OCI-LY1 (cell line): ENCODE results near the gene CCDC141.

ENCODE experiments used
- H2AFZ ChIP-seq: fragments of 200-600 bp; sonication (generic), shearing (Covaris generic); 2 replicates; pipeline ENCODE4 v1.6.0; 2014; ENCODE audit warnings: antibody characterized with exemption, mild to moderate bottlenecking, low read length
- H3F3A ChIP-seq: fragments of 200-600 bp; sonication (generic), shearing (Covaris generic); 2 replicates; pipeline ENCODE4 v1.6.0; 2014; ENCODE audit warnings: mild to moderate bottlenecking, antibody characterized with exemption, low read length, moderate library complexity; ENCODE audit not compliant: insufficient read depth
- H3K27ac ChIP-seq: fragments of 200-600 bp; sonication (generic); 2 replicates; pipeline ENCODE4 v1.5.1; 2014; ENCODE audit warnings: low read length, mixed run types, mild to moderate bottlenecking, low read depth; ENCODE audit not compliant: poor library complexity, severe bottlenecking
- H3K27me3 ChIP-seq: fragments of 200-600 bp; sonication (generic); 2 replicates; pipeline ENCODE4 v1.6.0; 2014; ENCODE audit warnings: antibody characterized with exemption, mild to moderate bottlenecking, low read length, moderate library complexity; ENCODE audit not compliant: insufficient read depth
- H3K36me3 ChIP-seq: fragments of 200-600 bp; sonication (generic); 2 replicates; pipeline ENCODE4 v1.6.1; 2014; ENCODE audit warnings: mild to moderate bottlenecking, antibody characterized with exemption, low read length, moderate library complexity, mixed read lengths; ENCODE audit not compliant: insufficient read depth
- H3K4me1 ChIP-seq: fragments of 200-600 bp; sonication (generic); 2 replicates; pipeline ENCODE4 v1.5.1; 2014; ENCODE audit warnings: mild to moderate bottlenecking, low read length, moderate library complexity; ENCODE audit not compliant: insufficient read depth, severe bottlenecking
- H3K4me2 ChIP-seq: fragments of 200-600 bp; sonication (generic), shearing (Covaris generic); 2 replicates; pipeline ENCODE4 v1.6.1; 2014; ENCODE audit warnings: low read length
- H3K4me3 ChIP-seq: fragments of 200-600 bp; sonication (generic); 2 replicates; pipeline ENCODE4 v1.5.1; 2014; ENCODE audit warnings: low read length, low read depth, mild to moderate bottlenecking, mixed read lengths; ENCODE audit not compliant: poor library complexity, severe bottlenecking
- H3K79me2 ChIP-seq: fragments of 200-600 bp; shearing (Covaris generic); 2 replicates; pipeline ENCODE4 v1.6.1; 2016; ENCODE audit warnings: mixed run types, low read length, mixed read lengths; ENCODE audit not compliant: insufficient read depth
- H3K9ac ChIP-seq: fragments of 200-600 bp; sonication (generic), shearing (Covaris generic); 2 replicates; pipeline ENCODE4 v1.6.1; 2014; ENCODE audit warnings: mild to moderate bottlenecking, low read length, mixed read lengths
- H3K9me2 ChIP-seq: fragments of 200-600 bp; sonication (generic), shearing (Covaris generic); 2 replicates; pipeline ENCODE4 v1.6.1; 2014; ENCODE audit warnings: low read depth, mild to moderate bottlenecking, low read length, mixed read lengths
- H3K9me3 ChIP-seq: fragments of 200-600 bp; shearing (Covaris generic); 2 replicates; pipeline ENCODE4 v1.6.1; 2014; ENCODE audit warnings: low read length, mixed read lengths
- H4K20me1 ChIP-seq: fragments of 200-600 bp; sonication (generic), shearing (Covaris generic); 2 replicates; pipeline ENCODE4 v1.6.0; 2016; ENCODE audit warnings: mild to moderate bottlenecking, low read length; ENCODE audit not compliant: insufficient read depth
- EZH2 ChIP-seq: fragments of 200-600 bp; sonication (generic), shearing (Covaris generic); IDR thresholded peaks from 2 replicates; pipeline ENCODE4 v1.8.0; 2017; ENCODE audit warnings: borderline replicate concordance, mixed run types, mild to moderate bottlenecking, antibody characterized with exemption, low read length, moderate library complexity, mixed read lengths
- TF ChIP-seq, protein P1 (sequence below): fragments of 200-600 bp; sonication (generic), shearing (Covaris generic); IDR thresholded peaks from 2 replicates; pipeline ENCODE4 v1.5.1; 2017; ENCODE audit warnings: mild to moderate bottlenecking, antibody characterized with exemption, low read length, moderate library complexity, mixed read lengths

Gene CCDC141

DNA sequence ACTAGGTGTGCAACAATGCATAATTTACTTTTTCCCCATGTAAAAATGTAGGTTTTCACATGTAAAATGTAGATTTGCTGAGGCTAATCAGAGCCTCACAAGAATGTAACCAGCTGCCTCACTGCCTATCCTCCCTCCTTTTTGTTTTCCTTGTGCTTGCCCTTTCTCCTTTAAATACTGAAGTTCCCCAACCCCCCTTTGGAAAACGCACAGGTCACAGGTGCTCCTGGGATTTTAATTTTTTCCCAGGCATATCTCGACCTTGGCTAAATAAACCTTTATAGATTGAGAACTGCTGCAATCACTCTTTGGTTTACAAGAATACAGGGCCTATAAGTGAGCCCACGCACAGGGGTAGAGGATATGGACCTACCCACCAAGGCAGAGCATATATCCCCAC is 165.5 kb downstream of the CCDC141 start:
- no peaks in the 10 kb centered on the region for H3F3A ChIP-seq
- no peaks in the 10 kb centered on the region for H3K79me2 ChIP-seq
- H3K4me2 ChIP-seq = no peak overlapping the region
- TF ChIP-seq, protein P1, sequence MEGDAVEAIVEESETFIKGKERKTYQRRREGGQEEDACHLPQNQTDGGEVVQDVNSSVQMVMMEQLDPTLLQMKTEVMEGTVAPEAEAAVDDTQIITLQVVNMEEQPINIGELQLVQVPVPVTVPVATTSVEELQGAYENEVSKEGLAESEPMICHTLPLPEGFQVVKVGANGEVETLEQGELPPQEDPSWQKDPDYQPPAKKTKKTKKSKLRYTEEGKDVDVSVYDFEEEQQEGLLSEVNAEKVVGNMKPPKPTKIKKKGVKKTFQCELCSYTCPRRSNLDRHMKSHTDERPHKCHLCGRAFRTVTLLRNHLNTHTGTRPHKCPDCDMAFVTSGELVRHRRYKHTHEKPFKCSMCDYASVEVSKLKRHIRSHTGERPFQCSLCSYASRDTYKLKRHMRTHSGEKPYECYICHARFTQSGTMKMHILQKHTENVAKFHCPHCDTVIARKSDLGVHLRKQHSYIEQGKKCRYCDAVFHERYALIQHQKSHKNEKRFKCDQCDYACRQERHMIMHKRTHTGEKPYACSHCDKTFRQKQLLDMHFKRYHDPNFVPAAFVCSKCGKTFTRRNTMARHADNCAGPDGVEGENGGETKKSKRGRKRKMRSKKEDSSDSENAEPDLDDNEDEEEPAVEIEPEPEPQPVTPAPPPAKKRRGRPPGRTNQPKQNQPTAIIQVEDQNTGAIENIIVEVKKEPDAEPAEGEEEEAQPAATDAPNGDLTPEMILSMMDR = no peak
- no peak overlapping the region for H3K9ac ChIP-seq
- H3K36me3 ChIP-seq = no peaks in the 10 kb centered on the region
- H3K4me1 ChIP-seq = no peaks in the 10 kb centered on the region
- no peaks in the 10 kb centered on the region for H3K9me3 ChIP-seq
- H3K4me3 ChIP-seq = no peak overlapping the region
- no peaks in the 10 kb centered on the region for H4K20me1 ChIP-seq
- H3K9me2 ChIP-seq = no peaks in the 10 kb centered on the region
- no peaks in the 10 kb centered on the region for H3K27me3 ChIP-seq
- H2AFZ ChIP-seq = no peak overlapping the region
- H3K27ac ChIP-seq = no peak overlapping the region

DNA sequence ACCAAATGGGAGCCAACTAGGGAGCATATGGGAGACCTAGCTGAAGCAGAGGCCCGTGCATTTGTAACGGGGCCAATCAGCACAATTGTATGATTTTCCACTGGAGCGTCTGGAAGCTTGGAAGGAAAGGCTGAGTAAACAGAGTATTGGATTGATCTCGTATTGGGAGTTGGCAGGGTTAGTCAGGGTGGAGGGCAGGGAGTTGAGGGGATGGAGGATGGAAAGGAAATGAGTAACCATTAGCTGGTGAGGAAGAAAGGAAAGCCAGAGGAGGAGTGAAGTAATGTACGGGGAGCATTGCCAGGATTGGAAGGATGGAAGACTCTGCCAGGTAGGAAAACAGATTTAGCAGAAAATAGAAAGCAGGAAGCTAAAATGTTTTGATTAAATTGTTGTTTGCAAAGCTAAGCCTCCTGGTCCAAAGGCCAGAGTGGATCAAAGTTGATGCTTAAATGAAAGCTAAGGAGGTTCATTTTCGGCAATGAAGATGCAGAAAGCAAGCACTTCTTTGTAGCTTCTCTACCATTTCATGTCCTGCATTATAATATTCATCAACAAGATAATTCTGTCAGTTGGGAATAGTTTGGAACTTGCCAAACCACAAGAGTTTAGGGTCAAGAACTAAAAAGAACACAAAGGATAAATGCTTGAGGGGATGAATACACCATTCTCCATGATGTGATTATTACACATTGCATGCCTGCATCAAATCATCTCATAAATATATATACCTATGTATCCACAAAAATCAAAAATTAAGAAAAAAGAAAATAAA is 167.1 kb downstream of the CCDC141 start:
- H2AFZ ChIP-seq = no peak overlapping the region

DNA sequence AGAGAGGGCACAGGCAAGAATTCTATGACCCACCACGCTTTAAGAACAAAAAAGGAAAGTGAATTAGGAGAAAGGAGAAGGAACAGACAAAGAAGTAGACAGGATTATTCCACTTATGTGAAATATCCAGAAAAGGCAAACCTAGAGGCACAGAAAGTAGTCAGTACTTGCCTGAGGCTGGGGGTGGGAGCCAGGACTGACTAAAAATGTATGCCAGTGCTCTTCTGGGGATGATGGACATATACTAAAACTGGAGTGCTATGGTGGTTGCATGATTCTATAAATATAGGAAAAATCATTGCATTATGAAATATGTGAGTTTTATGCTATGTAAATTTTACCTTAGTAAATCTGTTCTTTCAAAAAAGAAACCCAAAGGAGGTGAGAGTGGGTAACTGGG is 168.9 kb downstream of the CCDC141 start:
- H3K4me1 ChIP-seq = no peaks in the 10 kb centered on the region
- no peaks in the 10 kb centered on the region for H3K79me2 ChIP-seq
- H2AFZ ChIP-seq = no peak overlapping the region
- no peak overlapping the region for H3K9ac ChIP-seq
- no peaks in the 10 kb centered on the region for H3K36me3 ChIP-seq
- H3K9me3 ChIP-seq = no peaks in the 10 kb centered on the region
- no peak overlapping the region for H3K4me3 ChIP-seq
- no peaks in the 10 kb centered on the region for H3K27me3 ChIP-seq
- no peaks in the 10 kb centered on the region for H4K20me1 ChIP-seq
- no peak overlapping the region for H3K4me2 ChIP-seq
- TF ChIP-seq EZH2 = no peak
- no peaks in the 10 kb centered on the region for H3K9me2 ChIP-seq
- H3F3A ChIP-seq = no peaks in the 10 kb centered on the region
- H3K27ac ChIP-seq = no peak overlapping the region

More for the DNA sequence above, 167.1 kb downstream of the CCDC141 start:
- H3K4me1 ChIP-seq = no peaks in the 10 kb centered on the region
- H3K9me2 ChIP-seq = no peaks in the 10 kb centered on the region
- TF ChIP-seq EZH2 = no peak
- TF ChIP-seq, protein P1 = no peak
- H3K27ac ChIP-seq = no peak overlapping the region
- no peak overlapping the region for H3K4me3 ChIP-seq
- no peaks in the 10 kb centered on the region for H3K36me3 ChIP-seq
- no peaks in the 10 kb centered on the region for H4K20me1 ChIP-seq
- no peak overlapping the region for H3K4me2 ChIP-seq
- no peaks in the 10 kb centered on the region for H3K79me2 ChIP-seq
- no peaks in the 10 kb centered on the region for H3K27me3 ChIP-seq
- no peaks in the 10 kb centered on the region for H3F3A ChIP-seq
- no peak overlapping the region for H3K9ac ChIP-seq
- no peaks in the 10 kb centered on the region for H3K9me3 ChIP-seq

DNA sequence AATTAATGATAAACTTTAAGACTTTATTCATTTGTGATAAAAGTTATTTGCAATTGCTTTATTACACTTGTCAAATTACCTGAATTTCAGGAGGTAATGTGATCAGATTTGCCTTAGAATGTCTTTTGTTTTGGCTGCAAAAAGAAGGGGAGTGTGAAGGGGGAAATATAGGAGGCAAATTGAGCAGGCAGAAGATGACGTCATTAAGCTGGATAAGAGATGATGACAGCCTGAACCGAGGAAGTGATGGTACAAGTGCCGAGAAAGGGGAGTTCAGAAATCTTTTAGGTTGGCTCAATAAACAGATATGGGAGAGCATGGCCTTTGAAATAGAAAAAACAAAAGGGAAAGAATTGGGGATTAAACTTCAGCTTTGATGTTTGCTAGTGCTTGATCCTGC is 169.7 kb downstream of the CCDC141 start:
- Histone ChIP-seq H3K4me2 (no peak overlapping the region), H3K9me2 (no peaks in the 10 kb centered on the region), H3K9ac (no peak overlapping the region), H3K27ac (no peak overlapping the region), H3K36me3 (no peaks in the 10 kb centered on the region), H2AFZ (no peak overlapping the region), H3F3A (no peaks in the 10 kb centered on the region), H3K79me2 (no peaks in the 10 kb centered on the region), H3K4me3 (no peak overlapping the region), H4K20me1 (no peaks in the 10 kb centered on the region), H3K4me1 (no peaks in the 10 kb centered on the region), H3K9me3 (no peaks in the 10 kb centered on the region), H3K27me3 (no peaks in the 10 kb centered on the region)
- TF ChIP-seq, protein P1 = no peak
- TF ChIP-seq EZH2 = no peak
